Astrocyte of the cerebellum (primary cell): Measurements from ENCODE around the gene ABHD5.

Experiments used
- DNase-seq: peaks from one replicate; pipeline ENCODE4 v3.0.0-alpha.2; 2011; ENCODE audit warnings: low read depth
- H3K4me3 ChIP-seq: 2 replicates; pipeline ENCODE4 v1.5.1; 2011; ENCODE audit warnings: mild to moderate bottlenecking, low read depth, low read length, moderate library complexity
- in situ Hi-C: cut with HindIII; loops from 2 replicates; pipeline ENCODE4 v1.10.0; 2017; ENCODE audit warnings: low sequenced_read_pairs
- TF ChIP-seq, protein P1 (sequence below): IDR thresholded peaks from 2 replicates; pipeline ENCODE4 v1.5.1; 2012; ENCODE audit warnings: low read length, low read depth, moderate library complexity, mild to moderate bottlenecking; ENCODE audit errors: missing control alignments

Gene ABHD5

DNA sequence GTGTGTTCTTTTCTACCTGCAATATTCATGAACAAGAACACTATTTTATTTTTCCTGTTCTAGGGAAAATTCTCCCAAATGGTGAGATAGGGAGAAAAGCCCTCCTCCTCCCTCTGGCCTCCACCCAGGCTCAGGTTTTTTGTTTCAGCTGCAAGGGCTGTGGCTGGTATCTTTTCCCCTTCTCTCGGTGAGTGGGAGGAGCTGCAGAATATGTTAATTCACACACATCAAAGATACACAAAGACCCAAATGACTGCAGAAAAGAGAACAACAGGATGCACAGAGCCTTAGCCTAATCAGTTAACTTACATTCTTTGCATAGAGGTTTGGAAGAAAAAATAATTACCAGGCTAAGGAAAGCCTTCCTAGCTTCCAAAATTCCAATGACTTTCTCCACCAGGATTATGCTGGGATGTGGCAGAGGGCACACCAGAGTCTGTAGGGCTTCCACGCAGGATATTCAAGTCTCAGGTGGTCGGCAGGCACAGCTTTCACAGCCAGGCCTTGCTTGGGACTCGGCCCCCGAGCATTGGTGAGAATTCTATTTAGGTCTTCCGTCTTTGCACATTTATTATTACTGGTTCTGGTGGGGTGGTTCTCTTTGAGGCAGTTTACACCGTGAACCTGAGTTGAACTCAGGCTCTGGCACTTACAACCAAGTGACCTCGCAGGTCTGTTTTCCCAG, 64.9 kb downstream of the ABHD5 start:
- DNase-seq: no peak
- TF ChIP-seq, protein P1, sequence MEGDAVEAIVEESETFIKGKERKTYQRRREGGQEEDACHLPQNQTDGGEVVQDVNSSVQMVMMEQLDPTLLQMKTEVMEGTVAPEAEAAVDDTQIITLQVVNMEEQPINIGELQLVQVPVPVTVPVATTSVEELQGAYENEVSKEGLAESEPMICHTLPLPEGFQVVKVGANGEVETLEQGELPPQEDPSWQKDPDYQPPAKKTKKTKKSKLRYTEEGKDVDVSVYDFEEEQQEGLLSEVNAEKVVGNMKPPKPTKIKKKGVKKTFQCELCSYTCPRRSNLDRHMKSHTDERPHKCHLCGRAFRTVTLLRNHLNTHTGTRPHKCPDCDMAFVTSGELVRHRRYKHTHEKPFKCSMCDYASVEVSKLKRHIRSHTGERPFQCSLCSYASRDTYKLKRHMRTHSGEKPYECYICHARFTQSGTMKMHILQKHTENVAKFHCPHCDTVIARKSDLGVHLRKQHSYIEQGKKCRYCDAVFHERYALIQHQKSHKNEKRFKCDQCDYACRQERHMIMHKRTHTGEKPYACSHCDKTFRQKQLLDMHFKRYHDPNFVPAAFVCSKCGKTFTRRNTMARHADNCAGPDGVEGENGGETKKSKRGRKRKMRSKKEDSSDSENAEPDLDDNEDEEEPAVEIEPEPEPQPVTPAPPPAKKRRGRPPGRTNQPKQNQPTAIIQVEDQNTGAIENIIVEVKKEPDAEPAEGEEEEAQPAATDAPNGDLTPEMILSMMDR: no peak
- H3K4me3 ChIP-seq: no peak overlapping the region
- in situ Hi-C loops: no loop called here

DNA sequence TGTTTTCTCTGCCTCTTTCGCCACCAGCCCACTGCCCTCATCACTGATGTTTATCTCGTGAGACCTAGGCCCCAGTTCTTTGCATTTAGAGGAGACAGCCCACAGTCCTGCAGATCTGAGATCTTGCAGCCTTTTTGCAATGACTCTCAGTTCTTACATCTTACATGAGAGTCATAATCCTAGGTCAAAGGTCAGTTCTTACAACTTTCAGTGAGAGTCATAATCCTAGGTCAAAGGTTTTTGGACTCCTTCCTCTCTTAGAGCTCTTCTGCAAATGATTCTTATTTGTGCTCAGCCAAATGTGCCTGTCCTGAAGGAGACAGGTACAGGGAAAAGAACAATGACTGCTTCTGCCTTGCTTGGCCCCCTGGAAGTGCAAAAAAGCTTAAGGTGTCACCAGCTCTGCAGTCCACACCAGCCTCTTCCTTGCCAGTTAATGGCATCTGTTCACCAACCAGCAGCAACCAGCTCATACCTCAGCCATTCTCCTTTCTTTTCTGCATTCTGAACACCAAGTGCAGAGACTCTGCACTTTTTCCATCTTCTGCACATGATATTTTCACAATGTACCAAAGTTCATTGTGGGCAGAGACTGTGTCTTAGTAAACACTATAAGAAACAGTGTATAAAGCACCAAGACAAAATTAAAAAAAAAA, 67.1 kb downstream of the ABHD5 start:
- TF ChIP-seq, protein P1: no peak
- DNase-seq: no peak
- no peak overlapping the region for H3K4me3 ChIP-seq
- in situ Hi-C loops: no loop called here

DNA sequence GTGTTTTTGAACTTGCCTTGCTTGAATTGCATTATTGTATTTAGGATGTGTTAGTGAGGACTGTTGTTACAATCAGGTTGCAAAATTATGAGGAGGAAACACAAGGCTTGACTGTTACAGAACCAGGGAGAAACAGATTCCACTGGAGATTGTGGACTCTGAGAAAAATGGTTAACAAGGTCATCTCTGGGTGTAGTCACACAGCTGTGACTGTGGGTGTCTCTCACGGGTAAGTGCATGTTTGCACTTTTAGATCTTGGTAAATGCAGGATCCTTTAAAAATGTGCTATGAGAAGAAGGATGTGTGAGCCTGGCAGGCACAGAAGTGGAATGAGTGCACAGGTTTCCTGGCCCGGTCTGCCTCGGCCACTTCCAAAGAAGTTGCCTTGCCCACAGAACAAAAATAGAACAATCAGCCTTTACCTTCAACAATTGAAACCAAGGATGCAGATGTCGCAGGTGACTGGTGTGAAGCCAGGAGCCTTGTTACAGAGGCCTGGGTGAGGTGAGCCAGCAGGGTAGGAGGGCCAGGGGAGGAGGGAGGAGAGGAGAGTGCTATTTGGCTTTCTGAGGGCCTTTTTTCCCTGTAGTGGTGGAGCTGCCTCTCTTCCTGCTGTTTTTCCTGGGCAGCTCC, 68.0 kb downstream of the ABHD5 start:
- in situ Hi-C loops: no loop called here
- no peak for DNase-seq
- TF ChIP-seq, protein P1: no peak
- no peak overlapping the region for H3K4me3 ChIP-seq

DNA sequence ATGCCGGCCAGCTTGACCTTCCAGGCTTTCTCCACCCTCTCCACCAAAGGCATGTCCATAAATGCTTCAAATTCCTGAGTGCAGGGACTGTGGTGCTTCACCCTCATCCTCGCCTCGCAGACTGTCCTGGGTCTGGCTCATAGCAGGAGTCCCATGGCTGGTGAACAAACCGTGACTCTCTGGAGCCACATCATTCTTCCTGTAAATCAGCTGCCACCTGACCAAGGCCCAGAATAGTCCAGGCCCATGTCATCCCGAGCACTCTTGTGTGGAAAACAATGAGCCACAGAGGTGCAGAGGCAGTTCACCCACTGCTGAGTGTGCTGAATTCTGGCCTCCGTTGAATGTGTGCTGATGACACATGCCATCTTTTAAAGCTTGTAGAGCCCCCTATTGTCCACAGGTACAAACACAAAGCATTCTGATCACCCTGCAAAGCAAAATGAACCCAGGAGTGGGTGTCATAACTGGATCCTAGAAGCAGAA, 68.6 kb downstream of the ABHD5 start:
- DNase-seq: peak; percentile 26
- no peak overlapping the region for H3K4me3 ChIP-seq
- TF ChIP-seq, protein P1: peak; percentile 40
- in situ Hi-C loops: no loop called here

DNA sequence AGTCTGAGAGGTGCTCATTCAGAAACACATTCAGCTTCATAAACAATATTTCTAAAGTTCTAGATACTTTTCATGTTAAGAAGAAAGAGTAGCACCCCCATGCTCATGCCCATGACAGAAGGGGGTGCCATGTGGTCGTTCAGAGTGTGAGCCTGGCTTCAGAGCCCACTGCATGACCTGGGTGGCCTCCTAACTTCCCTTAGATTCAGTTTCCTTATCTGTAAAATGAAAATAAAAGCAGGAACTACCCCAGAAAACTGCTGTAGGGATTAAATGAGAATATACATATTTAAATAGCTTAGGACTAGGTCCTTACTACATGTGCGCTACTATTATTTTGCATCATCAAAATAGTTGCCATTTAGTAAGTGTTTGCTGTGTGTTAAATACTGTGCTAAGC, 69.2 kb downstream of the ABHD5 start:
- no peak overlapping the region for H3K4me3 ChIP-seq
- DNase-seq: no peak
- in situ Hi-C loops: no loop called here
- TF ChIP-seq, protein P1: no peak

DNA sequence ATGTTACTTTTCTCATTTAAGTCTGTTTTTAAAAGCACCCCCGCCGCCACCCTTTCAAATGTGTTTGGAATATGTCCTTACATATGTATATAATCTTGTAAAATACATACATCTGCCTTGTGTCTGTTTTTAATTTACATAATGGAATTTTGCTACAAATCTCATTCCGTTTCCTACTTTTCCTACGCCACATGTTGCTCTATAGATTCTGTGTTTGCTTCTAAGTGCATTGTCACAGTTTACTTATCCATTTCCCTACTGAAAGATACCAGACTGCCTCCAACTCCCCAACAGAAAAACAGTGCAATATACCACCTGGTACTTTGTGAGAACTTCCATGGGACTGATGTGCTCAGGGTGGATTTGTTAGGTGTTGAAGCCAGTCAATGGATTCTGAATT, 70.2 kb downstream of the ABHD5 start:
- in situ Hi-C loops: no loop called here
- TF ChIP-seq, protein P1: no peak
- H3K4me3 ChIP-seq: no peak overlapping the region
- DNase-seq: no peak
